ENCODE results near the gene B4GALNT3. TPM values are rescaled to one million over a fixed set of nuclear protein-coding genes. Genes with fewer than 3 reads are reported as not detected.

B4GALNT3 gene
- total and polyA plus RNA-seq, 9 donors, result 0.58 to 4.2 (median 1.7) TPM

- intact Hi-C loops (cut with DNase I), result no loop called here
- Histone ChIP-seq H3K36me3 (no peaks in the 10 kb centered on the region), H3K9me3 (no peaks in the 10 kb centered on the region), H3K4me3 (no peak overlapping the region), H3K27me3 (no peaks in the 10 kb centered on the region), H3K27ac (no peak overlapping the region), H3K4me1 (ENCODE audit: insufficient read depth) (no peaks in the 10 kb centered on the region)
- DNase-seq, result no peak
- 80 to 90% (median 87%) methylated on average over 7 of the region's 7 CpGs for WGBS, 3 donors
- no peak for TF ChIP-seq EP300 (IDR thresholded peaks at IDR 0.05)
- no peak for TF ChIP-seq CTCF (IDR thresholded peaks at IDR 0.05)
- TF ChIP-seq POLR2A (IDR thresholded peaks at IDR 0.05), result no peak
These were observed 152.6 kb downstream of the B4GALNT3 start for GRCh38 chr12:612293-612692.

GRCh38 chr12:612886-613285, 153.1 kb downstream of the B4GALNT3 start:
- DNase-seq, result peak in 1 of 5 donors; percentile 2
- TF ChIP-seq POLR2A (IDR thresholded peaks at IDR 0.05) (no peak), EP300 (IDR thresholded peaks at IDR 0.05) (no peak), CTCF (IDR thresholded peaks at IDR 0.05) (no peak)
- Histone ChIP-seq H3K9me3 (no peaks in the 10 kb centered on the region), H3K27ac (no peak overlapping the region), H3K4me3 (no peak overlapping the region), H3K27me3 (no peaks in the 10 kb centered on the region), H3K4me1 (ENCODE audit: insufficient read depth) (no peaks in the 10 kb centered on the region), H3K36me3 (no peaks in the 10 kb centered on the region)
- WGBS, 3 donors, result 87 to 97% (median 94%) methylated on average over 4 of the region's 4 CpGs
- intact Hi-C loops (cut with DNase I), result no loop called here

Small RNA genes lying within 50 kb of the gene (small RNA-seq; reads per million reads assigned to genes)
- gene RNU7-103P, result not detected

Other genes with a start within 250 kb of the B4GALNT3 start
- 1 to 10 TPM in 4 of 7 donors, under 1 TPM in 2, not detected in 1; 0.24 to 7.5 (median 1.6) TPM for gene SLC6A12, start 245.8 kb upstream of the B4GALNT3 start, total RNA-seq
- 1 to 10 TPM in 1 of 2 donors, under 1 TPM in 1; 0.46 to 1.5 TPM for gene SLC6A12, start 245.8 kb upstream of the B4GALNT3 start, polyA plus RNA-seq
- 1 to 10 TPM in 2 of 7 donors, under 1 TPM in 2, not detected in 3; 0.69 to 6.1 (median 1.0) TPM for gene SLC6A13, start 197.1 kb upstream of the B4GALNT3 start, total RNA-seq
- gene SLC6A13, start 197.1 kb upstream of the B4GALNT3 start, polyA plus RNA-seq, result under 1 TPM; 0.13 to 0.43 TPM
- 10 to 100 TPM; 44.5 to 69.9 (median 62.0) TPM for gene KDM5A, start 70.6 kb upstream of the B4GALNT3 start, total RNA-seq
- gene KDM5A, start 70.6 kb upstream of the B4GALNT3 start, polyA plus RNA-seq, result 10 to 100 TPM; 11.6 to 21.9 TPM
- 10 to 100 TPM in 1 of 7 donors, 1 to 10 TPM in 6; 4.2 to 10.7 (median 6.0) TPM for gene CCDC77, start 58.3 kb upstream of the B4GALNT3 start, total RNA-seq
- gene CCDC77, start 58.3 kb upstream of the B4GALNT3 start, polyA plus RNA-seq, result 1 to 10 TPM; 4.9 to 8.2 TPM
- 1 to 10 TPM in 3 of 7 donors, under 1 TPM in 2, not detected in 2; 0.48 to 3.4 (median 1.4) TPM for gene NINJ2, start 203.5 kb downstream of the B4GALNT3 start, total RNA-seq
- gene NINJ2, start 203.5 kb downstream of the B4GALNT3 start, polyA plus RNA-seq, result 1 to 10 TPM in 1 of 2 donors, under 1 TPM in 1; 0.82 to 2.2 TPM

Measured in ovary (tissue), 9 donors.